ENCODE results near the gene TEX50.
"Not testable (repeated sequence)": the region's sequence is repeated elsewhere in the genome, so short reads cannot be mapped to it uniquely, and the experiment has no call there.

TEX50 gene
- total RNA-seq, result 0 to 0.22 (median 0) reads per million in 17 experiments

DNA sequence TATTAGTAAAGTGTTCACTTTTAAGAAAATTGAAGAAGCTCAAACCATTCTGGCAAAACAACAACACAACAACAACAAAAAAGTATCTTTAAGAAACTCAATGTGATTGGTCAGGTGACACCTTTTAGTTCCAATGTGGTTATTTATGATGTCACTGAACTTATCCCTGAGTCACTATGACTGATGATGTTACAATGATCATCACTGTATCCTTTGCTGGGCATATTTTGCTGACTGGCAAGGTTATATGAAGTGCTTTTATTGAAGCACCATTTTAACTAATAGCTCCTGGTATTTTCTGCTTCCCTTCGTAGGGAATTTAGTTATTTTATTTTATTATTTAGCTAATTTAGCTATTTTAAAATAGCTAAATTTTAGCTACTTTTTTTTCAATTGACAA lies at the start of gene TEX50:
TEX50 (plus strand) TSS at position 223 of the 400 bp plus-strand sequence. CDS start 184 bp downstream, outside the sequence.
- DNase-seq, result no peak

GRCh38 chr1:173590557-173590956 lies 44.6 kb upstream of the TEX50 start:
- DNase-seq, result no peak

DNA sequence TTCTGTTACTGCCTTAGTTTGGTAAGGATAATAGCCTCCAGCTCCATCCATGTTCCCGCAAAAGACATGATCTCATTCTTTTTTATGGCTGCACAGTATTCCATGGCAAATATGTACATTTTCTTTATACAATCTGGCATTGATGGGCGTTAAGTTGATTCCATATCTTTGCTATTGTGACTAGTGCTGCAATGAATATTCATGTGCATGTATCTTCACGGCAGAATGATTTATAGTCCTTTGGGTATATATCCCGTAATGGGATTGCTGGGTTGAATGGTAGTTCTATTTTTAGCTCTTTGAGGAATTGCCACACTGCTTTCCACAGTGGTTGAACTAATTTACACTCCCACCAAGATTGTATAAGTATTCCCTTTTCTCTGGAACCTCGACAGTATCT lies 44.0 kb upstream of the TEX50 start:
- not testable (repeated sequence) for DNase-seq

DNA sequence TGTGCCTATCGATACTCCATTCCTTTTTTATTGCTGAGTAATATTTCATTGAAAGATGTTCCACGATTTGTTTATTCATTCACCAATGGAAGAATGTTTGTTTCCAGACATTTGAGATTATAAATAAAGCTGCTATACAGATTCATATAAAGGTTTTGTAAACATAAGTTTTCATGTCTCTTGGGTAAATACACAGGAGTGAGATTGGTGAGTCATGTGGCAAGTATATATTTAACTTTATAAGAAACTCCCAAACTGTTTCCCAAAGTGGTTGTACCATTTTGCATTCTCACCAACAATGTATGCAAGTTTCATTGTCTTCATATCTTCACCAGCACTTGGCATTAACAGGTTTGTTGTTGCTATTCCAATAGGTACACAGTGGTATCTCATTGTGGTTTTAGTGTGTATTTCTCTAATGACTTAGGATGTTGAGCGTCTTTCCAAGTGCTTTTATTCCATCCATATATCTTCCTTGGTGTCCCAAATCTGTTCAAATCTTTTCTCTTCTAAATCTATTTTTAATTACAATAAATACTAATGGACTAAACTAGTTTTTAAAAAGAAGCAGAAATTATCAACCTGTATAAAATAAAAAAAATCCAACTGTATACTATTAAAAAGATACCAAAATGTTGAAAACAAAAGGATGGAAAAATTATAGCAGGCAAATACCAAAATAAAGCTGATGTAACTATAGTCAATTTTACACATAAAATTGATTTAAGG lies 38.9 kb upstream of the TEX50 start:
- DNase-seq, result no peak

DNA sequence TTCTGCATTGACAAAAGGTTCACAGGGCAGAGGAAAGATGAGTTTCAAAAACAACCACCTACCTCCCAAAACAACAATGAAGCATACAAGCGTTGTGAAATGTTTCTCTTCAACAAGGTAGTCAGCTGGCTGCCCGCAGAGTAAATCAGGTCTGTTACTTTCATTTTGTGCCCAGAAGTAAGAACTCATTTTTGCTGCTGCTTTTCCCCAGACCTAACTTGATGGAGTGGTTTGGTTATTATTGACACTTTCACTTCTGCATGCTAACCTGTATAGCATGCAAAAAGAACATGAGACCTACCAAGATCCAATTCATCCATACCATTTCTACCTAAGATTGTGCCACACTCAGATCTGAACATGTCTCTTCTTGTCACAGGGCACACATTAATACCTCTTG lies 33.5 kb upstream of the TEX50 start:
- no peak for DNase-seq

GRCh38 chr1:173603056-173603591 lies 32.0 kb upstream of the TEX50 start, which contains the start of gene SLC9C2:
Gene SLC9C2, minus strand, starts transcription at chr1:173603072. Its CDS starts 1,296 bp downstream, at chr1:173601776.
- DNase-seq, result peak in 3 of 4 experiments; percentile 29 to 48 (median 34)

- no peak for DNase-seq
These were observed 26.5 kb upstream of the TEX50 start for GRCh38 chr1:173608503-173609216.

GRCh38 chr1:173613086-173613485 lies 22.1 kb upstream of the TEX50 start:
- not testable (repeated sequence) for DNase-seq

DNA sequence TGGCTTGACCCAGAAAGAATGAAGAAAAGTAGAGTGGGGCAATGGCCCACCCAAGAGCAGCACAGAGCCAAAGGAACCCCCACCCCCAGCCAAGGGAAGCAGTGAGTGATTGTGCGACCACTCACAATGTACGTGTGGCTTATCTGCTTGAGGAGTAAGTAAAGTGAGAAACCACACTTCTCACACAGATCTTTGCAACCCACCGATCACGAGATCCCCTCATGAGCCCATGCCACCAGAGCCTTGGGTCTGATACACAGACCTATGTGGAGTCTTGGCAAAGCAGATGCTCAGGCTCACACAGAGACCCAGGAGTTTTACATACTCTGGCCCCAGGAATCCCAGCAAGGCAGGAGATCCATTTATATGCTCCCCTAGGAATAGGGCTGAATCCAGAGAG lies 18.3 kb upstream of the TEX50 start:
- DNase-seq, result no peak

- no peak for DNase-seq
These were observed 7.9 kb upstream of the TEX50 start for GRCh38 chr1:173627269-173627668.

GRCh38 chr1:173628888-173629287 lies 6.2 kb upstream of the TEX50 start:
- DNase-seq, result no peak

DNA sequence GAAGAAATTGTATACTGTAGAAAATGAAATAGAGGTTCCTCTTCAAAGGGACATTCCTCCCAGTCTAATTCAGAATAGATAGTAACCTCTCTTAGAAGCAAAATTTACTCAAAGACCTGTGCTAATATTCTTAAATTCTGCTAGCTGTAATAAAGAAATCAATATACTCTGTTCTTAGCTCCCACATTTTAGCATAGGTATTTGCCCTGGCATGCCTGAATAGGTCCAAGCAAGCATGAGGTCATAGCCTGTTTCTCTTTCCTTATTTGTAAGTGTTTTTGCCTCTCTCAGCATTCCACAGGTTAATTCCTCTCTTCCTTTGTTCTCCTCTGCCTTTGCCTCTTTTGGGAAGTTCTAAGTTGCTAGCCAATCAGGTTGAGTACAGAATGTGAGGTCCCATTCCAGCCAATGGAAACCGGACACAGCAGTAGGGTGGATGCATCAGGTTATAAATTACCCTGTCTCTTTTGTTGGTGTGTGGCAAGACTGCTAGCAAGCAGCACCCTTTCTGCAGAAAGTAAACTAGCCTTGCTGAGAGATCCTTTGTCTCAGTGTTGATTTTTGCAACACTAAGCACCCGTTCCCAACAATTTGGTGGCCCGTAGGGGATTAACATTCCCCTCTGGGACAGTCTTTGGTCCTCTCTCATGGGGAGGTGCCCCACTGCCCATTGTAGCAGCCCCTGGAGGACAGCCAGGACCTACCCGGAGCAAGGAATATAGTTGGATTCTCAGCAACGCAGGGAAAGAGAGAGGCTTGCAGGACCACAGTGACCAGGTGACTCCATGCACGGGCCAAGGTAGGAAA lies 2.3 kb downstream of the TEX50 start:
- DNase-seq, result not testable (repeated sequence)

DNA sequence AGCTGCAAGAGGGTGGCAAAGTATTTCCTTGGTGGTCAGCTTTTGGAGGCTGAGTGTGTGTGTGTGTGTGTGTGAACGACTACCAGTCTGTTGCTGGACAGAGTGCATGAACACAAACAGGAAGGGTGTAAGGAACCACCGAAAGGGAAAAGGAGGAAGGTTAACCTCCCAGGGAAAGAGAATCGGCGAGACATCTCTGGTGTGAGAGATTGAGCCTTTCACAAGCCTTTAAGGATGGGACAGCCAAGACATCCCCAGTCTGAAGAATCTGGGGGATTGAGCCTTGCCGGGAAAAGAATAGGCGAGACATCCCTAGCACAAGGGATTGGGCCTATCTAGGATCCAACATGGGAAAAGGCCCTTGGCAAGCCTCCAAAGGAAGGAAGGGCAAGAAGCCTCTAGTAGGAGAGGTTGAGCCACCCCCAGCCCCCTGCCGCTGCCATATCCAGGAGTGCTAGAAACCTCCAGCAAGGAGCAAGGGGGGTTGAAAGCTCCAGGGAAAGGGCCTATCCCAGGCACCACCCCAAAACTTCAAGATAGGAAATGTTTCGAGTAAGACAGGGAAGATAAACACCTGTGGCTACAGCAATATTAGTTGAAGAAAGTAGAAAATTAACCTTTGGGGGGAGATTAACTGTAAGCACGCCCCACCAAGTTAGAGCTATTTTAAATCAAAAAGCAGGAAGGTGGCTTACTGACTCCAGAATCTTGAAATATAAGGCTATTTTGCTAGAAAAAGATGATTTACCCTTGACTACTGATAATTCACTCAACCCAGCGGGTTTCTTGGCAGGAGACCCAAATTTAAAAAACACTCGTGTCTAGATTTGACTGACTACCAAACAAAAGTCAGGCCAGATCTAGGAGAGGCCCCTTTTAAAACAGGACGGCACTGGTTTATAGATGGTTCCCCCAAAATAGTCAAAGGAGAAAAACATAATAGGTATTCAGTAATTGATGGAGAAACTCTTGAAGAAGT lies 3.2 kb downstream of the TEX50 start:
- no peak for DNase-seq

DNA sequence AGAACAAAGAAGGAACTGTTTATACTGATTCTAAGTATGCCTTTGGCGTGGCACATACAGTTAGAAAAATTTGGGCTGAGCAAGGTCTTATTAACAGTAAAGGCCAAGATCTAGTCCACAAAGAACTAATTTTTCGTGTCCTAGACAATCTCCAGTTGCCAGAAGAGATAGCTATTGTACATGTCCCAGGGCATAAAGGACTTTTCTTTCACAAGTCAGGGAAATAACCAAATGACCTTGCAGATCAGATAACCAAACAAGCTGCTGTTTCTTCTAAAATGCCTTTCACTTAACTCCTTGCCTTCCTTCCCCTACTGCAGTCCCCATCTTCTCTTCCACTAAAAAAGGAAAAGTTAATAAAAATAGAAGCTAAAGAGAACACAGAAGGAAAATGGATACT lies 4.0 kb downstream of the TEX50 start:
- no peak for DNase-seq

- DNase-seq, result not testable (repeated sequence)
These were observed 7.5 kb downstream of the TEX50 start for GRCh38 chr1:173642450-173643139.

DNA sequence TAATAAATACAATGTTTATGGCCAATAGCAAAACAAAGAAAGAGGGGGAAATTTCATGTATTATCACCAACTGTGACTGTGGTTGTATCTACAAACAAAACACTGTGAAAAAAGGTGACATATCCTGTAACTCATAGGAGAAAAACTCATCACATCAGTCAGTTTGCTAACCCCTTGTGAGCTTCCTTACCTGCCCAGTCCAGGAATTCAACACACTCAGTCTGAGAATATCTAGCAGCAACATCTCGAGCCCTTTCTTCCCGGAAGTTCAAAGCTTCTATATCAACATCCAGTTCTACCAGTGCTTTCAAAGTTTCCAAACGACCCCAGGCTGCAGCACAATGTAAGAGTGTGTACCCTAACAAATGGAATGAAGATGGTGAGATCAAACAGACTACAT lies 11.5 kb downstream of the TEX50 start:
- DNase-seq, result no peak

DNA sequence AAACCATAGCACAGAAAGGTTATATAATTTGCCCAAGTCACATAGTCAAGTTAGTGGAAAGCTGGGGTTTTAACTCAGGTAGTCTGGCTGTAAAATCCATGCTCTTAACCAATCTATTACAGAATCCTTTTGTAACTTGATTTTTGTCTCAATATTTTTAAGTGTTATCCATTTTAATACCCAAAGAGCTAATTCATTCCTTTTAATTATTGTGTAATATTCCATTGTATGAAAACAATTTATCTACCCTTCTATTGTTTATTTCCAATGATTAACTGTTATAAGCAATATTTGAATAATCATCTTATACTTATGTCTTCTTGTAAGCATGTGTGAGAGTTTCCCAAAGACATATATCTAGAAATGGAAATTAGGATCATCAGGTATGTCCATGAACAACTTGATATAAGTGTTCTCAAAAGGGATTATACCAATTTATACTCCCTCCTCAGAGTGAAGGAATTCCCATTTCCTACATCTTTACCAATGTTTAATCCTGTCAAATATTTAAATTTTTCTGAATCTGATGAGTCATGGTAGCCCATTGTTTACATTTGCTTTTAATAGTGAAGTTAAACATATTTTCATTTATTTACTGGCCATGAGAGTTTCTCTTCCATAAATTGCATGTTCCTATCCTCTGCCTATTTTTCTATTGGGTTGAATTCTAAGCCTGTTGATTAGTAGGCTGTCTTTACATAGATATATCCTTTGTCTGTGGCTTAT lies 13.9 kb downstream of the TEX50 start:
- no peak for DNase-seq

DNA sequence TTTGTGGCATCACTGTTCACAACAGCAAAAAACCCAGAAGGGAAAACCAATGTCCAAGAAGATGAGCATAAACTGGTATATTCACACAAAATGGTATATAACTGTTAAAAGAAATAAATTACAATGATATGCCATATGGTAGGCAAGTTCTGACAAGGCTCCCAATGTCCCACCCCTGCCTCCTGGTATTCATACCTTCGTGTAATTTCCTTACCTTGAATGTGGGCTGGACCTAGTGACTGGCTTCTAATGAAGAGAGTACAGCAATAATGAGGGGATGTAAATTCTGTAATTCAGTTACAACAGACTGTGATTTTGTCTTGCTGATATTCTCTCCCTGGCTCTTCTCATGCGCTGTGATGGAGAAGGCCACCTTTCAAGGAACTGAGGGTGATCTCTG lies 25.2 kb downstream of the TEX50 start:
- DNase-seq, result no peak

- no peak for DNase-seq
These were observed 26.1 kb downstream of the TEX50 start for GRCh38 chr1:173661271-173661670.

DNA sequence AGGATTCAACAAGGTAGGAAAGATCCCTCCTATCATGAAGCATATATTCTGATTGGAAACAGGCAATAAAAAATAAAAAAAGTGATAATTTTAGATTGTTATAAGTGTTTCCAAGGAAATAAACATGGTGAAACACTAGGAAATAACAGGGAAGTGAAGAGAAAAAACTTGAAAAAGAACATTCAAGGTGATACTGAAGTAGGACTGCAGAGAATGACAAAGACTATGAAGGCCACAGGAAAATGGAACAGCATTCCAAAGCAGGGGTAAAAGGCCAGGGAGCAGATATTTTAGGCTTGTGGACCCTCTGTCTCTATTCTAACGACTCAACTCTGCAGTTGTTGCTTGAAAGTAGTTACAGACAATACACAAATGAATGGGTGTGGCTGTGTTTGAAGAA lies 26.6 kb downstream of the TEX50 start:
- DNase-seq, result no peak

Data from suppressor macrophage (primary cell).